ENCODE measurements around the gene MDM2.
"Not testable (repeated sequence)": the region's sequence is repeated elsewhere in the genome, so short reads cannot be mapped to it uniquely, and the experiment has no call there.

MDM2 gene

GRCh38 chr12:68814490-68815231 lies 6.7 kb downstream of the MDM2 start:
- Histone ChIP-seq H3K4me1 (ENCODE audit: insufficient read depth, poor library complexity, severe bottlenecking) (no peaks in the 10 kb centered on the region), H3K27ac (ENCODE audit: poor library complexity, severe bottlenecking) (no peak overlapping the region), H3K36me3 (ENCODE audit: low read depth) (peaks cover 98% of the 10 kb centered on the region), H3K9me3 (ENCODE audit: severe bottlenecking) (no peaks in the 10 kb centered on the region), H3K27me3 (ENCODE audit: insufficient read depth, poor library complexity, severe bottlenecking) (no peaks in the 10 kb centered on the region), H3K4me3 (ENCODE audit: severe bottlenecking) (no peak overlapping the region)
- DNase-seq (ENCODE audit: low spot score) (no peak), ATAC-seq (ENCODE audit: low read depth) (no peak)
- TF ChIP-seq, protein P1, sequence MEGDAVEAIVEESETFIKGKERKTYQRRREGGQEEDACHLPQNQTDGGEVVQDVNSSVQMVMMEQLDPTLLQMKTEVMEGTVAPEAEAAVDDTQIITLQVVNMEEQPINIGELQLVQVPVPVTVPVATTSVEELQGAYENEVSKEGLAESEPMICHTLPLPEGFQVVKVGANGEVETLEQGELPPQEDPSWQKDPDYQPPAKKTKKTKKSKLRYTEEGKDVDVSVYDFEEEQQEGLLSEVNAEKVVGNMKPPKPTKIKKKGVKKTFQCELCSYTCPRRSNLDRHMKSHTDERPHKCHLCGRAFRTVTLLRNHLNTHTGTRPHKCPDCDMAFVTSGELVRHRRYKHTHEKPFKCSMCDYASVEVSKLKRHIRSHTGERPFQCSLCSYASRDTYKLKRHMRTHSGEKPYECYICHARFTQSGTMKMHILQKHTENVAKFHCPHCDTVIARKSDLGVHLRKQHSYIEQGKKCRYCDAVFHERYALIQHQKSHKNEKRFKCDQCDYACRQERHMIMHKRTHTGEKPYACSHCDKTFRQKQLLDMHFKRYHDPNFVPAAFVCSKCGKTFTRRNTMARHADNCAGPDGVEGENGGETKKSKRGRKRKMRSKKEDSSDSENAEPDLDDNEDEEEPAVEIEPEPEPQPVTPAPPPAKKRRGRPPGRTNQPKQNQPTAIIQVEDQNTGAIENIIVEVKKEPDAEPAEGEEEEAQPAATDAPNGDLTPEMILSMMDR (IDR thresholded peaks at IDR 0.05; ENCODE audit: poor library complexity, severe bottlenecking) = no peak

DNA sequence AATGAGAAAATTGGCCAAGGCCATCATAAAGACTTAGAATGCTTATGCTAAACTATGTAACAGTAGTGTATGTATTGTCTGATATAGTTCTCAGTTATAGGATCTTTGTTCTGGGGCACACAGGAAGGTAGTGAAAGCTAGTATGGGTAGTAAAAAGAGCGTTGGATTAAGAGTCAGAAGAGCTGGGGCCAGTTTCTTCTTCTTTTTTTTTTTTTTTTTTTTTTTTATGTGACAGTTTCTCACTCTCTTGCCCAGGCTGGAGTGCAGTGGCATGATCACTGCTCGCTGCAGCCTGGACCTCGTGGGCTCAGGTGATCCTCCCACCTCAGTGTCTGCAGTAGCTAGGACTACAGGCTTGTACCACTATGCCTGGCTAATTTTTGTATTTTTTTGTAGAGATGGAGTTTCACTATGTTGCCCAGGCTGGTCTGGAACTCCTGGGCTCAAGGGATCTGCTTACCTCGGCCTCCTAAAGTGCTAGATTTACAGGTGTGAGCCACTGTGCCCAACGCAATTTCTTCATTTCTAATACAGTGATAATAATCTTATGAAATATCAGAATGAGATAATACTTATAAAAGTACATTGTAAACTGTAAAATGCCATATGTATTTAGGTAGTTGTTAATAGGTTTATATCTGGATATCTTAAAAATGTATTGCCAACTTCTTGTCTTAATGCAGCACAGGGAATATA lies 7.4 kb downstream of the MDM2 start:
- Histone ChIP-seq H3K4me1 (ENCODE audit: insufficient read depth, poor library complexity, severe bottlenecking) (no peaks in the 10 kb centered on the region), H3K36me3 (ENCODE audit: low read depth) (peaks cover 98% of the 10 kb centered on the region), H3K27ac (ENCODE audit: poor library complexity, severe bottlenecking) (no peak overlapping the region), H3K27me3 (ENCODE audit: insufficient read depth, poor library complexity, severe bottlenecking) (no peaks in the 10 kb centered on the region), H3K4me3 (ENCODE audit: severe bottlenecking) (no peak overlapping the region), H3K9me3 (ENCODE audit: severe bottlenecking) (no peaks in the 10 kb centered on the region)
- ATAC-seq (ENCODE audit: low read depth) = no peak
- no peak for DNase-seq (ENCODE audit: low spot score)
- TF ChIP-seq, protein P1 (IDR thresholded peaks at IDR 0.05; ENCODE audit: poor library complexity, severe bottlenecking) = no peak

- TF ChIP-seq, protein P1 (IDR thresholded peaks at IDR 0.05; ENCODE audit: poor library complexity, severe bottlenecking) = no peak
- ATAC-seq (ENCODE audit: low read depth) = no peak
- Histone ChIP-seq H3K27ac (ENCODE audit: poor library complexity, severe bottlenecking) (no peak overlapping the region), H3K4me3 (ENCODE audit: severe bottlenecking) (no peak overlapping the region), H3K36me3 (ENCODE audit: low read depth) (peaks cover 98% of the 10 kb centered on the region), H3K27me3 (ENCODE audit: insufficient read depth, poor library complexity, severe bottlenecking) (no peaks in the 10 kb centered on the region), H3K4me1 (ENCODE audit: insufficient read depth, poor library complexity, severe bottlenecking) (no peaks in the 10 kb centered on the region), H3K9me3 (ENCODE audit: severe bottlenecking) (no peaks in the 10 kb centered on the region)
- no peak for DNase-seq (ENCODE audit: low spot score)
These were observed 8.2 kb downstream of the MDM2 start for GRCh38 chr12:68815928-68816800.

DNA sequence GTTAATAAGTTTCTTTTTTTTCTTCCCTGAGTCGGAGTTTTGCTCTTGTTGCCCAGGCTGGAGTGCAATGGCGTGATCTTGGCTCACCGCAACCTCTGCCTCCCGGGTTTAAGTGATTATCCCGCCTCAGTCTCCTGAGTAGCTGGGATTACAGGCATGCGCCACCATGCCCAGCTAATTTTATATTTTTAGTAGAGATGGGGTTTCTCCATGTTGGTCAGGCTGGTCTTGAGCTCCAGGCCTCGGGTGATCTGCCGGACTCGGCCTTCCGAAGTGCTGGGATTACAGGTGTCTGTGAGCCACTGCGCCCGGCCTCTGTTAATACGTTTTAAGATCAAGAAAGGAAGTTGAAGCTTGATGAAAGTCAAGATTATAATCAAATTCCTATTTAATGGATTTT lies 11.5 kb downstream of the MDM2 start:
- not testable (repeated sequence) for H3K27me3 ChIP-seq (ENCODE audit: insufficient read depth, poor library complexity, severe bottlenecking); H3K4me3 ChIP-seq (ENCODE audit: severe bottlenecking); ATAC-seq (ENCODE audit: low read depth); H3K27ac ChIP-seq (ENCODE audit: poor library complexity, severe bottlenecking); H3K4me1 ChIP-seq (ENCODE audit: insufficient read depth, poor library complexity, severe bottlenecking); H3K9me3 ChIP-seq (ENCODE audit: severe bottlenecking); DNase-seq (ENCODE audit: low spot score)
- peaks cover 98% of the 10 kb centered on the region for H3K36me3 ChIP-seq (ENCODE audit: low read depth)

Measured in RWPE2 (cell line).